ENCODE measurements around the gene MRPL40. TPM values are rescaled to one million over a fixed set of nuclear protein-coding genes. Genes with fewer than 3 reads are reported as not detected.

The MRPL40 gene
- total RNA-seq, 1 donor from 2014 or later, result 23.3 TPM

DNA sequence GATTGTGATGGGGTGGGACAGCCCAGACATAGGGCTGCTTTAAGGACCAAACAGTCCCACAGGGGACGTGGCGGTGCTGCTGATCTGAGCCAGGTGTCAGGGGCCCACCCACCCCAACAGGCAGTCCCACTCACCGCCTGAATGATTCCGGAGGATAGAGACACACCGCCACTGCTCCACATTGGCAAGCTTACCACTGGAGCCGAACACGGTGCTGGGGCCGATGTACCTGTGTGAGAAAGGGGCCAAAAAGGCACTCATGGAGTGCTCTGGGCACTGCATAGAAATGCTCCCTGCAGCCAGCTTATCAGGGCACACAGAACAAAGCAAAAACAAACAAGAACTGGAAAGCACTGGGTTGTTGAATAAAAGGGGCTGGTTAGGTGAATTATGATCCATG is 26.7 kb upstream of the MRPL40 start:
- intact Hi-C loops (cut with DNase I), result no loop called here
- DNase-seq (ENCODE audit: extremely low spot score in 2 of 2), result no peak
- Histone ChIP-seq H3K27ac (no peak overlapping the region), H3K27me3 (no peaks in the 10 kb centered on the region), H3K4me3 (no peak overlapping the region), H3K4me1 (no peaks in the 10 kb centered on the region), H3K36me3 (peaks cover 0 to 43% of the 10 kb centered on the region in 2 donors), H3K9me3 (no peaks in the 10 kb centered on the region)
- TF ChIP-seq, protein P1, sequence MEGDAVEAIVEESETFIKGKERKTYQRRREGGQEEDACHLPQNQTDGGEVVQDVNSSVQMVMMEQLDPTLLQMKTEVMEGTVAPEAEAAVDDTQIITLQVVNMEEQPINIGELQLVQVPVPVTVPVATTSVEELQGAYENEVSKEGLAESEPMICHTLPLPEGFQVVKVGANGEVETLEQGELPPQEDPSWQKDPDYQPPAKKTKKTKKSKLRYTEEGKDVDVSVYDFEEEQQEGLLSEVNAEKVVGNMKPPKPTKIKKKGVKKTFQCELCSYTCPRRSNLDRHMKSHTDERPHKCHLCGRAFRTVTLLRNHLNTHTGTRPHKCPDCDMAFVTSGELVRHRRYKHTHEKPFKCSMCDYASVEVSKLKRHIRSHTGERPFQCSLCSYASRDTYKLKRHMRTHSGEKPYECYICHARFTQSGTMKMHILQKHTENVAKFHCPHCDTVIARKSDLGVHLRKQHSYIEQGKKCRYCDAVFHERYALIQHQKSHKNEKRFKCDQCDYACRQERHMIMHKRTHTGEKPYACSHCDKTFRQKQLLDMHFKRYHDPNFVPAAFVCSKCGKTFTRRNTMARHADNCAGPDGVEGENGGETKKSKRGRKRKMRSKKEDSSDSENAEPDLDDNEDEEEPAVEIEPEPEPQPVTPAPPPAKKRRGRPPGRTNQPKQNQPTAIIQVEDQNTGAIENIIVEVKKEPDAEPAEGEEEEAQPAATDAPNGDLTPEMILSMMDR (IDR thresholded peaks at IDR 0.05), result no peak
- TF ChIP-seq POLR2AphosphoS5 (IDR thresholded peaks at IDR 0.05; ENCODE audit: insufficient read depth in 1 of 2, low read depth in 1 of 2) (no peak), POLR2A (IDR thresholded peaks at IDR 0.05) (no peak)

DNA sequence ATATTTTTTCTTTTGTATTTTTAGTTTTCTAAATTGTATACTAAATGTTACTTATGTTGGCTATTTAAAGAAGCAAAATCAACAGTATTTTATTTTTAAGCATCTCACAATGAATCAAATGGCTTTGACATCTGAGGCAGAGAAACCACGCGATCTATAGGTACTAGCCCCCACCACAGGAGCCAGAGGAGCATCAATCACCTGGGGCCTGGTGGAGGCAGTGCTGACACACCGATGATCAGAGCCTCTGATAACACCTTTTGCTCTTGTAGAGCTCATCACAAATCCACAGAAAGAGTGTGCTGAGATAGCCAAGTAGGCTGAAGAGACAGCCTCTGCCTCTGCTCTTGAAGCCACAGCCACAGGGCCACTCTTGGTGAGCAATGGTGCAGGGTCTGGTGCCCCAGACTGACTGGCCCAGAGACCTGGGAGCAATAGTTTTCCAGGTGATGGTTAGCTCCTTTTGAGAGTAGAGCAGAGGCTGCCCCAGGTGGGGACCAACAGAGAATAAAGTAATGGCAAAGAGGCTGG is 26.0 kb upstream of the MRPL40 start:
- Histone ChIP-seq H3K9me3 (no peaks in the 10 kb centered on the region), H3K27me3 (no peaks in the 10 kb centered on the region), H3K36me3 (peaks cover 0 to 44% of the 10 kb centered on the region in 2 donors), H3K4me1 (no peaks in the 10 kb centered on the region), H3K4me3 (no peak overlapping the region), H3K27ac (no peak overlapping the region)
- intact Hi-C loops (cut with DNase I), result no loop called here
- TF ChIP-seq POLR2AphosphoS5 (IDR thresholded peaks at IDR 0.05; ENCODE audit: insufficient read depth in 1 of 2, low read depth in 1 of 2) (no peak), POLR2A (IDR thresholded peaks at IDR 0.05) (no peak)
- TF ChIP-seq, protein P1 (IDR thresholded peaks at IDR 0.05), result no peak
- no peak for DNase-seq (ENCODE audit: extremely low spot score in 2 of 2)

- H3K36me3 ChIP-seq, result peaks cover 0 to 44% of the 10 kb centered on the region in 2 donors
- intact Hi-C loops (cut with DNase I), result no loop called here
- DNase-seq (ENCODE audit: extremely low spot score in 2 of 2), result no peak
- no peaks in the 10 kb centered on the region for H3K27me3 ChIP-seq
- no peaks in the 10 kb centered on the region for H3K4me1 ChIP-seq
- H3K27ac ChIP-seq, result no peak overlapping the region
- TF ChIP-seq POLR2A (IDR thresholded peaks at IDR 0.05), result no peak
- TF ChIP-seq POLR2AphosphoS5 (IDR thresholded peaks at IDR 0.05; ENCODE audit: insufficient read depth in 1 of 2, low read depth in 1 of 2), result no peak
- TF ChIP-seq, protein P1 (IDR thresholded peaks at IDR 0.05), result no peak
- no peak overlapping the region for H3K4me3 ChIP-seq
- no peaks in the 10 kb centered on the region for H3K9me3 ChIP-seq
Measured at GRCh38 chr22:19406846-19407245, 25.5 kb upstream of the MRPL40 start.

DNA sequence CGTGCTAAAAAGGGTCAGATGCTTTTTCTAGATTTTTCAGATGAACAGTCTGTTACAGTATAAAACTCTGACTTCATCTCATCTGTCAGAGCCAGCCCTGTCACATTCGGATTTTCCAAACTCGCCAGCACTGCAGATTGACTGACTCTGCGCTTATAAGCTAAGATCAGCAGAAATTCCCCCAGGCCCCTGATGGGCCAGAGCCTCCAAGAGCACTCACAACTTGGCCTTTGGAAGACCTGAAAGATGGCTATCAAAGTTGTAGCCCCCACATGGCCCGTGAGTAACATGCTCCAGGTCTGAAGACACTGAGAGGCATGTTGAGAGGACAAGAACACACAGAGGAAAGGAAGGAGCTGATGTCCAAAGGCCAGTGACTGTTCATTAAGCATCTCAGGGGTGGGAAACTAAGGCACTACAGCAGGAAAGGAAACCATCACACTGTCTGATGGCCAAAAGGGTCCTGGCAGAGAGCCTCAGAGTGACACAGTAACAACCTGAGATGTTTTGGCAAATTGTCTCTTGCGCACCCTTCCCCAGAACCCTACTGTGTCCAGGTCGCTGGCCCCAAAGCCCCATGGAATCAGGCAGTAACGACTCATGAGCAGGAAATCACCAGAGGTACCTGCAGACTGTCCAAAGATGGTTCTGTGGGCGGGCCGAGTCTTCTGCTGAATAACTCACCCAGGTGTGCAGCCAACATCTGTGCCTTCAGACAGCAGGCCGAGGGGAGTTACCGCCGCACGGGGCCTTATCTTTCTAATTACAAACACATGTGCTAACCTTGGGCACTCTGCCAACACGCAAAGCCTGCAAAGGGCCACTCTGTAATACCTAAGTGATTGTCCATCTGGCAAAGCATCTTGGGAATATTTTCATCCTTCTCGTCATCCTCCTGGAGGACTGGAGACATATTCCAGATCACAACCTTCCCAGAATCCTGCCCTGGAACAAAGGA is 24.4 kb upstream of the MRPL40 start:
- H3K4me3 ChIP-seq, result no peak overlapping the region
- peaks cover 7% of the 10 kb centered on the region for H3K4me1 ChIP-seq
- H3K9me3 ChIP-seq, result no peaks in the 10 kb centered on the region
- DNase-seq (ENCODE audit: extremely low spot score in 2 of 2), result no peak
- intact Hi-C loops (cut with DNase I), result no loop called here
- H3K27me3 ChIP-seq, result no peaks in the 10 kb centered on the region
- no peak for TF ChIP-seq POLR2A (IDR thresholded peaks at IDR 0.05)
- TF ChIP-seq, protein P1 (IDR thresholded peaks at IDR 0.05), result no peak
- no peak for TF ChIP-seq POLR2AphosphoS5 (IDR thresholded peaks at IDR 0.05; ENCODE audit: insufficient read depth in 1 of 2, low read depth in 1 of 2)
- peaks cover 0 to 44% of the 10 kb centered on the region in 2 donors for H3K36me3 ChIP-seq
- no peak overlapping the region for H3K27ac ChIP-seq

Measured in vagina (tissue), 2 donors.